HepG2 (cell line): ENCODE measurements around the gene ITGA2. TPM values are rescaled to one million over a fixed set of nuclear protein-coding genes. Genes with fewer than 3 reads are reported as not detected.

Source experiments
- ADNP ChIP-seq: sonication (generic); formaldehyde crosslinking; IDR thresholded peaks from 2 replicates; pipeline ENCODE4 v1.4.0; 2020; ENCODE audit warnings: missing genetic modification reagents
- BRD4 ChIP-seq: sonication (generic); formaldehyde crosslinking; IDR thresholded peaks from 2 replicates; pipeline ENCODE4 v1.4.0; 2020; ENCODE audit warnings: missing genetic modification reagents
- EED ChIP-seq: sonication (generic); formaldehyde crosslinking; IDR thresholded peaks from 2 replicates; pipeline ENCODE4 v1.5.0; 2020; ENCODE audit warnings: mild to moderate bottlenecking, missing genetic modification reagents
- EZH2 ChIP-seq: conservative IDR thresholded peaks from 2 replicates; pipeline ENCODE4 v1.6.1; 2012; ENCODE audit warnings: mild to moderate bottlenecking, low read depth, low read length, moderate library complexity
- GATAD1 ChIP-seq: IDR thresholded peaks from 2 replicates; pipeline ENCODE4 v1.6.1; 2016; ENCODE audit warnings: missing genetic modification reagents, missing compliant biosample characterization
- HIVEP1 ChIP-seq: sonication (generic); formaldehyde crosslinking; IDR thresholded peaks from 2 replicates; pipeline ENCODE4 v1.4.0; 2020; ENCODE audit warnings: mild to moderate bottlenecking, missing genetic modification reagents
- ISL2 ChIP-seq: sonication (generic); formaldehyde crosslinking; IDR thresholded peaks from 2 replicates; pipeline ENCODE4 v1.5.0; 2020; ENCODE audit warnings: missing genetic modification reagents
- NFRKB ChIP-seq: fragments of 450-650 bp; IDR thresholded peaks from 2 replicates; pipeline ENCODE4 v1.6.1; 2017
- PHF20 ChIP-seq: sonication (generic); formaldehyde crosslinking; IDR thresholded peaks from 2 replicates; pipeline ENCODE4 v1.5.0; 2020; ENCODE audit warnings: mild to moderate bottlenecking, missing genetic modification reagents
- PLRG1 ChIP-seq: fragments of 450-650 bp; conservative IDR thresholded peaks from 2 replicates; pipeline ENCODE4 v1.6.1; 2016
- SALL1 ChIP-seq: sonication (generic); formaldehyde crosslinking; IDR thresholded peaks from 2 replicates; pipeline ENCODE4 v1.8.0; 2022; ENCODE audit warnings: mild to moderate bottlenecking, missing genetic modification reagents
- SAP130 ChIP-seq: IDR thresholded peaks from 2 replicates; pipeline ENCODE4 v1.6.1; 2016; ENCODE audit warnings: low read depth
- SIX4 ChIP-seq: sonication (generic); formaldehyde crosslinking; IDR thresholded peaks from 2 replicates; pipeline ENCODE4 v1.4.0; 2020; ENCODE audit warnings: missing genetic modification reagents
- SMAD3 ChIP-seq: sonication (generic); formaldehyde crosslinking; IDR thresholded peaks from 2 replicates; pipeline ENCODE4 v1.4.0; 2020; ENCODE audit warnings: missing genetic modification reagents
- SMARCE1 ChIP-seq: fragments of 450-650 bp; IDR thresholded peaks from 2 replicates; pipeline ENCODE4 v1.6.1; 2017; ENCODE audit warnings: borderline replicate concordance
- SNRNP70 ChIP-seq: fragments of 200-400 bp; formaldehyde crosslinking; IDR thresholded peaks from 2 replicates; pipeline ENCODE4 v1.6.1; 2017; ENCODE audit warnings: mild to moderate bottlenecking, low read depth, low read length, moderate library complexity
- SOX13 ChIP-seq, 3 experiments: fragments of 450-650 bp in 1 of 3; sonication (generic) in 1 of 3; formaldehyde crosslinking in 1 of 3; IDR thresholded peaks in 2 of 3; conservative IDR thresholded peaks in 1 of 3; 2 replicates each; pipeline versions ENCODE4 v1.5.0 to v1.6.1; 2016 to 2020; ENCODE audit warnings: antibody characterized with exemption in 1 of 3, mild to moderate bottlenecking in 1 of 3, missing compliant biosample characterization in 1 of 3, missing genetic modification reagents in 1 of 3, moderate library complexity in 1 of 3
- SP1 ChIP-seq, 2 experiments: fragments of 450-650 bp in 1 of 2; sonication (generic) in 1 of 2; formaldehyde crosslinking in 1 of 2; IDR thresholded peaks; 2 replicates each; pipeline versions ENCODE4 v1.4.0 to v1.6.1; 2016 to 2020; ENCODE audit warnings: missing genetic modification reagents in 1 of 2
- TEAD2 ChIP-seq: sonication (generic); formaldehyde crosslinking; IDR thresholded peaks from 2 replicates; pipeline ENCODE4 v1.9.0; 2021; ENCODE audit warnings: missing genetic modification reagents
- ZBTB39 ChIP-seq: sonication (generic); formaldehyde crosslinking; IDR thresholded peaks from 2 replicates; pipeline ENCODE4 v1.5.0; 2020; ENCODE audit warnings: missing genetic modification reagents
- ZFAT ChIP-seq: sonication (generic); formaldehyde crosslinking; conservative IDR thresholded peaks from 2 replicates; pipeline ENCODE4 v1.8.1; 2023; ENCODE audit warnings: missing genetic modification reagents, inconsistent platforms
- ZKSCAN5 ChIP-seq: sonication (generic); formaldehyde crosslinking; IDR thresholded peaks from 2 replicates; pipeline ENCODE4 v1.5.1; 2020; ENCODE audit warnings: mild to moderate bottlenecking, missing genetic modification reagents
- ZNF264 ChIP-seq: sonication (generic); formaldehyde crosslinking; IDR thresholded peaks from 2 replicates; pipeline ENCODE4 v1.4.0; 2020; ENCODE audit warnings: missing genetic modification reagents
- ZNF549 ChIP-seq: sonication (generic); formaldehyde crosslinking; IDR thresholded peaks from 2 replicates; pipeline ENCODE4 v1.5.0; 2020; ENCODE audit warnings: missing genetic modification reagents
- ZNF704 ChIP-seq: sonication (generic); formaldehyde crosslinking; IDR thresholded peaks from 2 replicates; pipeline ENCODE4 v1.8.1; 2023; ENCODE audit warnings: mild to moderate bottlenecking, inconsistent platforms, moderate library complexity, missing genetic modification reagents, borderline replicate concordance
- ZNF709 ChIP-seq: sonication (generic); formaldehyde crosslinking; IDR thresholded peaks from 2 replicates; pipeline ENCODE4 v1.5.0; 2020; ENCODE audit warnings: mild to moderate bottlenecking, missing genetic modification reagents
- ZSCAN12 ChIP-seq: sonication (generic); formaldehyde crosslinking; IDR thresholded peaks from 2 replicates; pipeline ENCODE4 v1.9.0; 2021; ENCODE audit warnings: mild to moderate bottlenecking, missing genetic modification reagents
- ZSCAN30 ChIP-seq: sonication (generic); formaldehyde crosslinking; IDR thresholded peaks from 2 replicates; pipeline ENCODE4 v1.5.0; 2020; ENCODE audit warnings: mild to moderate bottlenecking, missing genetic modification reagents
- polyA plus RNA-seq, 8 experiments: library from polyadenylated mRNA; depleted of rRNA in 3 of 8; stranded (reverse) in 7 of 8; unstranded in 1 of 8; fragments of >200 nt; fragmentation: Illumina TruSeq in 4 of 8; extraction: Trizol in 4 of 8; gene quantifications; 2 replicates each; pipeline versions ENCODE4 v1.2.1 to v1.2.3, GENCODE V29; 2011 to 2016; ENCODE audit warnings: low read depth in 4 of 8, missing spikeins in 1 of 8, mixed read lengths in 1 of 8; ENCODE audit not compliant: insufficient read depth in 1 of 8
- total RNA-seq, 5 experiments: library from RNA; depleted of rRNA; stranded (reverse); fragments of >200 nt; fragmentation: Illumina TruSeq; extraction: Trizol; gene quantifications; 2 replicates each; pipeline ENCODE4 v1.2.3, GENCODE V29; 2016; ENCODE audit warnings: low read depth in 1 of 5
- TF ChIP-seq, protein P1 (sequence below): sonication (generic); formaldehyde crosslinking; IDR thresholded peaks from 2 replicates; pipeline ENCODE4 v1.5.1; 2020; ENCODE audit warnings: mild to moderate bottlenecking, missing genetic modification reagents, moderate library complexity
- TF ChIP-seq, protein P2 (sequence below): sonication (generic); formaldehyde crosslinking; IDR thresholded peaks from 2 replicates; pipeline ENCODE4 v1.4.0; 2020; ENCODE audit warnings: low read depth, mild to moderate bottlenecking, missing genetic modification reagents

The ITGA2 gene
- total and polyA plus RNA-seq, 2 of the 13 experiments (the other 11 are each of a cell fraction or from before 2014, with no cell fraction given) = 15.8 to 58.3 TPM

GRCh38 chr5:53031695-53032096 lies 42.5 kb downstream of the ITGA2 start (continued):
- TF ChIP-seq EED (CRISPR knock-in tag) (no peak), SALL1 (CRISPR knock-in tag) (peak; percentile 90), GATAD1 (CRISPR knock-in tag) (0 out of 2 replicates have a peak, but pooled peaks have one; percentile 23), ZKSCAN5 (no peak), PHF20 (CRISPR knock-in tag) (no peak), SOX13 (IDR thresholded peaks at IDR 0.05) (0 out of 2 replicates have a peak, but pooled peaks have one; percentile 28), SOX13 (CRISPR knock-in tag; conservative IDR thresholded peaks at IDR 0.05 in 1 of 2, IDR thresholded peaks at IDR 0.05 in 1 of 2) (peak in 1 of 2 experiments; percentile 94; a peak in 2 of 4 replicates), HIVEP1 (CRISPR knock-in tag) (no peak), ZNF264 (CRISPR knock-in tag) (no peak), SNRNP70 (no peak), ZNF549 (CRISPR knock-in tag) (no peak), SP1 (IDR thresholded peaks at IDR 0.05) (no peak), SP1 (CRISPR knock-in tag; IDR thresholded peaks at IDR 0.05) (no peak), ZNF709 (CRISPR knock-in tag) (no peak), SAP130 (CRISPR knock-in tag) (peak; percentile 81), EZH2 (no peak), SMAD3 (CRISPR knock-in tag) (no peak; the same call in 1 of the 2 replicates), ADNP (CRISPR knock-in tag) (no peak), SMARCE1 (no peak), NFRKB (no peak), ZNF704 (CRISPR knock-in tag) (no peak), ZBTB39 (no peak), PLRG1 (no peak), ZSCAN12 (no peak), BRD4 (no peak), ISL2 (CRISPR knock-in tag) (peak; percentile 94), ZFAT (no peak), ZSCAN30 (CRISPR knock-in tag) (no peak), SIX4 (CRISPR knock-in tag) (no peak), TEAD2 (CRISPR knock-in tag) (no peak)
- TF ChIP-seq, protein P1, sequence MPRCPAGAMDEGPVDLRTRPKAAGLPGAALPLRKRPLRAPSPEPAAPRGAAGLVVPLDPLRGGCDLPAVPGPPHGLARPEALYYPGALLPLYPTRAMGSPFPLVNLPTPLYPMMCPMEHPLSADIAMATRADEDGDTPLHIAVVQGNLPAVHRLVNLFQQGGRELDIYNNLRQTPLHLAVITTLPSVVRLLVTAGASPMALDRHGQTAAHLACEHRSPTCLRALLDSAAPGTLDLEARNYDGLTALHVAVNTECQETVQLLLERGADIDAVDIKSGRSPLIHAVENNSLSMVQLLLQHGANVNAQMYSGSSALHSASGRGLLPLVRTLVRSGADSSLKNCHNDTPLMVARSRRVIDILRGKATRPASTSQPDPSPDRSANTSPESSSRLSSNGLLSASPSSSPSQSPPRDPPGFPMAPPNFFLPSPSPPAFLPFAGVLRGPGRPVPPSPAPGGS = no peak
- TF ChIP-seq, protein P2, sequence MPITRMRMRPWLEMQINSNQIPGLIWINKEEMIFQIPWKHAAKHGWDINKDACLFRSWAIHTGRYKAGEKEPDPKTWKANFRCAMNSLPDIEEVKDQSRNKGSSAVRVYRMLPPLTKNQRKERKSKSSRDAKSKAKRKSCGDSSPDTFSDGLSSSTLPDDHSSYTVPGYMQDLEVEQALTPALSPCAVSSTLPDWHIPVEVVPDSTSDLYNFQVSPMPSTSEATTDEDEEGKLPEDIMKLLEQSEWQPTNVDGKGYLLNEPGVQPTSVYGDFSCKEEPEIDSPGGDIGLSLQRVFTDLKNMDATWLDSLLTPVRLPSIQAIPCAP (CRISPR knock-in tag) = no peak
